ENCODE measurements around the gene KCTD6.

Gene KCTD6

DNA sequence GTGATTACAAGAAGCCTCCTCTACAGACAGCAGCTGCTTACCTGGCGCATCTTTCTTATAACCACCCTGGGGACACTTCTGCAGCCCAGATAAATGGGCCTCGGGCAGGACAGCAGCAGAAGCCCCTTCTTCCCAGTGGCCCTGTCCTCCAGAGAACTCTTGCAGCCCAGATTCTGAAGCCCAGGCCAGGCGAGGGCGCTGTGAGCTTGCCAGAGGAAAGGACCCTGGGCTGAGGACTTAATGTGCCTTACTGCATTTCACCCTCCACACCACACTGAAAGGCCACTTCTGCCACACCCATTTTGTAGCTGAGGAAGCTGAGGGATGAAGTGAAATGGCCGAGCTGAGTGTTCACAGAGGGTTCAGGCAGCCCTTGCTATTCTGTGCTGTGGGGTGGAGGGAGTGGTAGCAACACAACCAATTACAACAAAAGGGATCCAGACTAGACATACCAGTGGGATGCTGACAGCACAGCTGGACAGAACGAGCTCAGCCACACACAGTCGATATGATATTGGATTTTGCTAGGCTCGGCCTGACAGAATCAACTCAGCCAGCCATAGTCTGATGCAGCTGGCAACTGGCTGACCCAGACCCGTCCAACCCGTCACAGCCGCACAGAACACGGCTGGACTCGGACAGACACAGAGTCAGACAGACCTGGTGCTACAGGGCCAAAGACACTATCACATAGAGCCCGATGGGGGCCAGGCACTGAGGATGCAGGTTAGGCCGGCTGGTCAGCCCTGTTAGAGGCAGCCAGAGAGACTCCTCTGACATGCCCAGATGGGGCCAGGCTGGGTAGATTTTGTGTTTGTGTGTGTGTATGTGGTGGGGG lies 37.8 kb downstream of the KCTD6 start:
- DNase-seq (ENCODE audit: extremely low read depth, low read depth), result no peak
- TF ChIP-seq, protein P1, sequence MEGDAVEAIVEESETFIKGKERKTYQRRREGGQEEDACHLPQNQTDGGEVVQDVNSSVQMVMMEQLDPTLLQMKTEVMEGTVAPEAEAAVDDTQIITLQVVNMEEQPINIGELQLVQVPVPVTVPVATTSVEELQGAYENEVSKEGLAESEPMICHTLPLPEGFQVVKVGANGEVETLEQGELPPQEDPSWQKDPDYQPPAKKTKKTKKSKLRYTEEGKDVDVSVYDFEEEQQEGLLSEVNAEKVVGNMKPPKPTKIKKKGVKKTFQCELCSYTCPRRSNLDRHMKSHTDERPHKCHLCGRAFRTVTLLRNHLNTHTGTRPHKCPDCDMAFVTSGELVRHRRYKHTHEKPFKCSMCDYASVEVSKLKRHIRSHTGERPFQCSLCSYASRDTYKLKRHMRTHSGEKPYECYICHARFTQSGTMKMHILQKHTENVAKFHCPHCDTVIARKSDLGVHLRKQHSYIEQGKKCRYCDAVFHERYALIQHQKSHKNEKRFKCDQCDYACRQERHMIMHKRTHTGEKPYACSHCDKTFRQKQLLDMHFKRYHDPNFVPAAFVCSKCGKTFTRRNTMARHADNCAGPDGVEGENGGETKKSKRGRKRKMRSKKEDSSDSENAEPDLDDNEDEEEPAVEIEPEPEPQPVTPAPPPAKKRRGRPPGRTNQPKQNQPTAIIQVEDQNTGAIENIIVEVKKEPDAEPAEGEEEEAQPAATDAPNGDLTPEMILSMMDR (IDR thresholded peaks at IDR 0.05; ENCODE audit: low read depth, low read length, missing control alignments), result peak; percentile 59
- H3K4me3 ChIP-seq (replicated peaks; ENCODE audit: low read depth, low read length), result no peak overlapping the region

DNA sequence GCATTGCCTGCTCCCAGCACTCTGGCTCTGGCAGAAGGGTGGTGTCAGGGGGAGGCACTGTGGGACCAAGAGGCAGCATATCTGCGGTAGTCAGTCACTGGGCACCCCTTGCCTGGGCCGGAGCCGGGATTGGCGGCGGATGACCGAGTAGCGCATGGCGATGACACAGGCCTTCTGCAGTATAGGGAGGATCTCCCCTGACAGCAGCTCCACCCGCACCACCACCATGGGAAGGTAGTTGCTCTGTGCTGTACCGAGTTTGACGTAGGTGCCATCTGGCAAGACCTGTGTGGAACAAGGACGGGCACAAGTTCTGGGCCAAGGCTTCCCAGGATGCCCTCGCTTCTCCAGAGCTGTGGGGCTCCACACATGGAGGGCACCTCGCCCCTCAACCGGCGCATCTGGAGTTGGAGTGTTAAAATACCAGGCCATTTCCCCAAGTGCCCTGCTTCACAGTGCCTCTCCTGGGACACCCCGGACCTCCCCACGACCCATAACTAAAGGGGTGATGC lies 38.5 kb downstream of the KCTD6 start:
- TF ChIP-seq, protein P1 (IDR thresholded peaks at IDR 0.05; ENCODE audit: low read depth, low read length, missing control alignments), result no peak
- DNase-seq (ENCODE audit: extremely low read depth, low read depth), result no peak

DNA sequence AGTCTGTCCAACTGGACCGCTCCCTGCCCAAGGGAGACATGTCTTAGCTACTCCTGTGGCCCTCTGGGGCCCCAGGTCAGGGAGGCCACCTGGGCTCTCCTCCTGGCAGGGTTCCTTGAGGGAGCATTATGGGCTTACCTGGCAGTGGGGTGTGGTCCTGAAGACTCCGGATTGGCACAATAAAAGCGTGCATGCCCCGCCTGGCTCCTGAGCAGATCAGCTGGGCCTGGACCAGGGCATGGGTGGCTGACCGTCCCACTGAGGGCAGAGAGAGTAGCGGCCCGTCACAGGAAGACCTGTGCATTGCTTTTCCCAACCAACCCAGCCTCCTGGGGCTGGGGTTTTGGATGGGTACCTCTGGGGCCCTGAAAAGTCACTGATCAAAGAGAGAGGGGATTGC lies 39.7 kb downstream of the KCTD6 start:
- TF ChIP-seq, protein P1 (IDR thresholded peaks at IDR 0.05; ENCODE audit: low read depth, low read length, missing control alignments), result no peak
- H3K4me3 ChIP-seq (replicated peaks; ENCODE audit: low read depth, low read length), result no peak overlapping the region
- no peak for DNase-seq (ENCODE audit: extremely low read depth, low read depth)

More for the DNA sequence above, 38.5 kb downstream of the KCTD6 start:
- H3K4me3 ChIP-seq (replicated peaks; ENCODE audit: low read depth, low read length), result no peak overlapping the region

DNA sequence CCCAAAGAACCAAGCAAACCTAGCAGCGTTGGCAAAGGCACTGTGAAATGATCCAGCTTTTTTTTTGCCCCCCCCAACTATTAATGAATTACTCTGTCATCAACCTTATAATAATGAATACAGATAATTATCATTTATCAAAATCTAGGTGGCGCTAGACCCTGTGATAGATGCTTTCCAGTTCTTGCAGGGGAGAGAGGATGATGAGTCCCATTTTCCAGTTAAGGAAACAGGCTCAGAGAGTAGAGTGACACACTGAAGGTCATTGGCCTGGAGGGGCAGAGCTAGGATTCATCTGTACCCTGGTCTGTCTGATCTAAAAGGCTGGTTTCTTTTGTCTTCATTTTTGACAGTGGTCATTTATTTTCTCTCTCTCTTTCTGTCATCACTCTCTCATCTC lies 40.1 kb downstream of the KCTD6 start:
- no peak for DNase-seq (ENCODE audit: extremely low read depth, low read depth)
- TF ChIP-seq, protein P1 (IDR thresholded peaks at IDR 0.05; ENCODE audit: low read depth, low read length, missing control alignments), result peak; percentile 11
- H3K4me3 ChIP-seq (replicated peaks; ENCODE audit: low read depth, low read length), result no peak overlapping the region

DNA sequence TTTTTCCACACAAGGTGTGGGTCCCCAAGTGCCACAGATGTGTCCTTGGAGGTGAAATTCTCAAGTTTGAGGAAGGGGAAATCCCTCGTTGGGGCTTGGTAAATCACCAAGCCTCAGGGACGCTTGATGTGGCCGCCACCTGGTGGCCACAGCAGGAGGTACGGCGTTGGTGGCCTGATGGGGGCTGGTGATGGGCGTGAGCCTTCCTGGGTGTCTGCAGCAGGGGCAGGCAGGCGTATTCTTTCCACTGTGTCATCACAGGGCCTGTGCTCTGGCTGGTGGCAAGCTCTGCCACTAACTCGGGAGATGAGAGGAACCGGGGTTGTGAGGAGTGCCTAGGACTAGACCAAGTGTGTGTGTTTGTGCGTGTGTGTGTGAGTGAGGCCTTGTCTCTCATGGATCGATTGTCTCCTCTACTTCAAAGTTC lies 40.9 kb downstream of the KCTD6 start:
- DNase-seq (ENCODE audit: extremely low read depth, low read depth), result no peak
- TF ChIP-seq, protein P1 (IDR thresholded peaks at IDR 0.05; ENCODE audit: low read depth, low read length, missing control alignments), result peak; percentile 92
- H3K4me3 ChIP-seq (replicated peaks; ENCODE audit: low read depth, low read length), result no peak overlapping the region

DNA sequence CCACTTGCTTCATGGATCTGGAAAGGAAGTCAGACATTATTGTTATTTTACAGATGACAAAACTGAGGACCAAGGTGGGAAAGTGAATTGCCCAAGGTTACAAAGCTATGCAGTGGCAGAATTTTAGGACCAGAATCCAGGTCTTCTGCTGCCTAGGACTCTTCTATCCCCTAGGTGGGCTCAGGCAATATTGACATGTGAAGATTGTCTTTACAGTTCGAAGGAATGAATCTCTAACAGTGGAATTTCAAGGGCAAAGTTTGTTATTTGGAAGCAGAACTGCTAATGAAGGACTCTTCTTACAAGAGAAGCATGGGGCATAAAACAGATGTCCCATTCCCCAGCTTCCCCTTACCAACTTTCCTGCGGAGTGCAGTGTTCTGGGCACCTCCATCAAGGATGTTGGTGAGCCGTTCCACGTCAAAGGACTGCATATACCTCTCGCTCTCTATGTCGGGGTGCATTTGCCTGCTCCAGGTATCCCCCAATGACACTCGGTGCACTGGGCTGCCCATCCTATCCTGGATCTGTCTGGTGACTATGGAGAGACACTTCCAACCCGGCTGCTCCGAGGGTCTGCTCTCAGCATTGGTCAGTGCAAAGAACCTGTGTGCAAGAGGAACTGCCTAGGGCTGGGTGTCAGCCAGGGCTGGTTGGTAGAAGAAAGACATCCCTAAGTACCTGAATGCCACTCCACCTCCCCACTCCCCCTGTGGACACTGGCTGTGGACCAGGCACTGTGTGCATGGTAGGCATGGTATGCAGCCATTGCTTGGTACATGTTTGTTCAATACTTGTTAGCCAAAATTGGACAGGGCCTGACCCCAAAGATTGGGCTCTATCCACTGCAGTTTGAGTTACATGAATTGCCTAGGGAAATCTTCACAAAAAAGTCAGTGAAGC lies 42.9 kb downstream of the KCTD6 start:
- no peak overlapping the region for H3K4me3 ChIP-seq (replicated peaks; ENCODE audit: low read depth, low read length)
- TF ChIP-seq, protein P1 (IDR thresholded peaks at IDR 0.05; ENCODE audit: low read depth, low read length, missing control alignments), result no peak
- no peak for DNase-seq (ENCODE audit: extremely low read depth, low read depth)

Measured in HFF-Myc (cell line).